AG04449 (cell line): Measurements from ENCODE around the gene CELSR1.
"Not testable (repeated sequence)": the region's sequence is repeated elsewhere in the genome, so short reads cannot be mapped to it uniquely, and the experiment has no call there.

Source experiments
- CTCF ChIA-PET: fragments of 350-600 bp; formaldehyde crosslinking; extraction: SDS; loops from one replicate; lab custom pipeline; 2021; ENCODE audit warnings: antibody characterized with exemption; lab: Yijun Ruan, JAX
- POLR2A ChIA-PET: fragments of 400-600, 350-600 bp; formaldehyde crosslinking; extraction: SDS; loops from one replicate; lab custom pipeline; 2020; ENCODE audit warnings: antibody characterized with exemption, inconsistent platforms; lab: Yijun Ruan, JAX
- DNase-seq: peaks from one replicate; pipeline ENCODE4 v3.0.0-alpha.2; 2010; ENCODE audit warnings: low read depth, low spot score
- H3K4me3 ChIP-seq: 2 replicates; pipeline ENCODE4 v1.5.1; 2011; ENCODE audit warnings: low read depth, mild to moderate bottlenecking, control low read depth, low read length
- CTCF ChIP-seq: IDR thresholded peaks from one replicate; pipeline ENCODE4 v1.5.1; 2011; ENCODE audit warnings: mild to moderate bottlenecking, moderate library complexity, low read length, control low read depth, inconsistent platforms; ENCODE audit not compliant: insufficient read depth; ENCODE audit errors: missing control alignments

CELSR1 gene

GRCh38 chr22:46402505-46402904 lies 134.9 kb downstream of the CELSR1 start:
- no peak for DNase-seq
- ChIA-PET POLR2A (no interaction called here), CTCF (interaction anchor here (1.2 kb wide), 1 partner anchor 139 kb away, joined by 4 read pairs; no protein-coding TSS in a partner anchor)
- no peak for TF ChIP-seq CTCF
- H3K4me3 ChIP-seq = no peak overlapping the region

GRCh38 chr22:46401370-46401769 lies 136.1 kb downstream of the CELSR1 start:
- ChIA-PET CTCF (interaction anchor here (0.7 kb wide), 1 partner anchor 33 kb away, joined by 3 read pairs; no protein-coding TSS in a partner anchor), POLR2A (no interaction called here)
- DNase-seq = no peak
- TF ChIP-seq CTCF = no peak
- no peak overlapping the region for H3K4me3 ChIP-seq

GRCh38 chr22:46399251-46400024 lies 138.0 kb downstream of the CELSR1 start:
- no peak for DNase-seq
- TF ChIP-seq CTCF = no peak
- POLR2A ChIA-PET = no interaction called here
- CTCF ChIA-PET = interaction anchor here (1.3 kb wide), 1 partner anchor 142 kb away, joined by 3 read pairs; no protein-coding TSS in a partner anchor
- no peak overlapping the region for H3K4me3 ChIP-seq

GRCh38 chr22:46397951-46398350 lies 139.5 kb downstream of the CELSR1 start:
- H3K4me3 ChIP-seq = no peak overlapping the region
- POLR2A ChIA-PET = interaction anchor here (0.6 kb wide), 1 partner anchor 161 kb away, joined by 4 read pairs; no protein-coding TSS in a partner anchor
- no peak for TF ChIP-seq CTCF
- DNase-seq = no peak
- CTCF ChIA-PET = interaction anchor here (1.0 kb wide), 1 partner anchor 31 kb away, joined by 5 read pairs; no protein-coding TSS in a partner anchor

- DNase-seq = no peak
- TF ChIP-seq CTCF = no peak
- no peak overlapping the region for H3K4me3 ChIP-seq
- CTCF ChIA-PET = interaction anchor here (1.0 kb wide), 1 partner anchor 30 kb away, joined by 5 read pairs; no protein-coding TSS in a partner anchor
- POLR2A ChIA-PET = interaction anchor here (0.6 kb wide), 1 partner anchor 161 kb away, joined by 4 read pairs; no protein-coding TSS in a partner anchor
Observed at GRCh38 chr22:46397514-46397913, 139.9 kb downstream of the CELSR1 start.

GRCh38 chr22:46397049-46397448 lies 140.4 kb downstream of the CELSR1 start:
- CTCF ChIA-PET = interaction anchor here (1.0 kb wide), 1 partner anchor 30 kb away, joined by 5 read pairs; no protein-coding TSS in a partner anchor
- DNase-seq, POLR2A ChIA-PET, H3K4me3 ChIP-seq: not testable (repeated sequence)
